HUES64 (cell line): ENCODE data around the gene CASK.
"Not testable (repeated sequence)": the region's sequence is repeated elsewhere in the genome, so short reads cannot be mapped to it uniquely, and the experiment has no call there.

ENCODE experiments used
- H3K27ac ChIP-seq: 2 replicates; pipeline ENCODE4 v1.7.0; 2013; ENCODE audit warnings: low read depth, low read length, inconsistent platforms
- H3K27me3 ChIP-seq: 2 replicates; pipeline ENCODE4 v1.6.1; 2013; ENCODE audit warnings: mild to moderate bottlenecking, low read length; ENCODE audit not compliant: insufficient read depth
- H3K36me3 ChIP-seq: 2 replicates; pipeline ENCODE4 v1.6.1; 2013; ENCODE audit warnings: mild to moderate bottlenecking, low read length; ENCODE audit not compliant: insufficient read depth
- H3K4me1 ChIP-seq: 2 replicates; pipeline ENCODE4 v1.6.1; 2013; ENCODE audit warnings: mild to moderate bottlenecking, low read length, moderate library complexity; ENCODE audit not compliant: insufficient read depth
- H3K4me3 ChIP-seq: 2 replicates; pipeline ENCODE4 v1.5.1; 2013; ENCODE audit warnings: mild to moderate bottlenecking, low read length, moderate library complexity
- H3K9ac ChIP-seq: 2 replicates; pipeline ENCODE4 v1.6.1; 2013; ENCODE audit warnings: mild to moderate bottlenecking, low read depth, low read length
- H3K9me3 ChIP-seq: 2 replicates; pipeline ENCODE4 v1.6.1; 2013; ENCODE audit warnings: low read depth, low read length; ENCODE audit not compliant: insufficient read depth
- WGBS: fragments of 150-250, 120-280 bp; methylation state at CpG from one replicate; pipeline ENCODE4 v1.1.7; 2013; ENCODE audit warnings: missing lambda C conversion rate; 5-methylcytosine and 5-hydroxymethylcytosine counted together

Gene CASK

GRCh38 chrX:41732260-41732659 is 191.1 kb downstream of the CASK start:
- Histone ChIP-seq H3K9me3 (no peaks in the 10 kb centered on the region), H3K9ac (no peak overlapping the region), H3K27me3 (no peaks in the 10 kb centered on the region), H3K4me3 (no peak overlapping the region), H3K36me3 (no peaks in the 10 kb centered on the region), H3K27ac (no peak overlapping the region), H3K4me1 (no peaks in the 10 kb centered on the region)
- WGBS = 51% methylated on average over 2 of the region's 2 CpGs

- H3K9ac ChIP-seq = no peak overlapping the region
- WGBS = 83% methylated on average over 2 of the region's 2 CpGs
Observed at GRCh38 chrX:41730081-41730480, 193.3 kb downstream of the CASK start.

GRCh38 chrX:41728125-41728524 is 195.2 kb downstream of the CASK start:
- 96% methylated on average over 3 of the region's 3 CpGs for WGBS
- no peak overlapping the region for H3K27ac ChIP-seq
- H3K4me3 ChIP-seq = no peak overlapping the region

More at GRCh38 chrX:41730081-41730480, 193.3 kb downstream of the CASK start:
- Histone ChIP-seq H3K36me3 (no peaks in the 10 kb centered on the region), H3K9me3 (no peaks in the 10 kb centered on the region), H3K4me1 (no peaks in the 10 kb centered on the region), H3K27ac (no peak overlapping the region), H3K27me3 (no peaks in the 10 kb centered on the region), H3K4me3 (no peak overlapping the region)

GRCh38 chrX:41723826-41724225 is 199.5 kb downstream of the CASK start, which contains the start of gene GPR82:
GPR82 (plus strand) TSS chrX:41724181; CDS start chrX:41727027, 2,846 bp downstream.
- 100% methylated on average over 1 of the region's 2 CpGs for WGBS
- Histone ChIP-seq H3K36me3 (no peaks in the 10 kb centered on the region; the same call in 1 of the 2 replicates), H3K4me1 (no peaks in the 10 kb centered on the region), H3K4me3 (no peak within 1 kb of the TSS), H3K9me3 (peaks cover 4% of the 10 kb centered on the region; the same call in 1 of the 2 replicates), H3K9ac (no peak within 1 kb of the TSS), H3K27ac (no peak within 1 kb of the TSS), H3K27me3 (no peaks in the 10 kb centered on the region)

More at GRCh38 chrX:41728125-41728524, 195.2 kb downstream of the CASK start:
- Histone ChIP-seq H3K9ac (no peak overlapping the region), H3K27me3 (no peaks in the 10 kb centered on the region), H3K9me3 (no peaks in the 10 kb centered on the region), H3K36me3 (no peaks in the 10 kb centered on the region), H3K4me1 (no peaks in the 10 kb centered on the region)

GRCh38 chrX:41722816-41723618 is 200.3 kb downstream of the CASK start:
- Histone ChIP-seq H3K9me3 (peaks cover 4% of the 10 kb centered on the region; the same call in 1 of the 2 replicates), H3K36me3 (no peaks in the 10 kb centered on the region; the same call in 1 of the 2 replicates), H3K4me1 (peaks cover 5% of the 10 kb centered on the region; the same call in 1 of the 2 replicates), H3K27me3 (no peaks in the 10 kb centered on the region), H3K9ac (no peak overlapping the region), H3K4me3 (no peak overlapping the region), H3K27ac (no peak overlapping the region)
- 94% methylated on average over 2 of the region's 3 CpGs for WGBS

- 95% methylated on average over 3 of the region's 3 CpGs for WGBS
- no peaks in the 10 kb centered on the region for H3K27me3 ChIP-seq
- H3K9ac ChIP-seq = no peak overlapping the region
Observed at GRCh38 chrX:41722214-41722613, 201.1 kb downstream of the CASK start.

GRCh38 chrX:41721590-41721989 is 201.8 kb downstream of the CASK start:
- WGBS = 96% methylated on average over 1 of the region's 1 CpG
- no peak overlapping the region for H3K9ac ChIP-seq
- no peaks in the 10 kb centered on the region; the same call in 1 of the 2 replicates for H3K36me3 ChIP-seq
- H3K9me3 ChIP-seq = peaks cover 13% of the 10 kb centered on the region
- H3K4me1 ChIP-seq = peaks cover 5% of the 10 kb centered on the region; the same call in 1 of the 2 replicates
- no peak overlapping the region for H3K27ac ChIP-seq
- H3K27me3 ChIP-seq = no peaks in the 10 kb centered on the region
- H3K4me3 ChIP-seq = no peak overlapping the region

More at GRCh38 chrX:41722214-41722613, 201.1 kb downstream of the CASK start:
- Histone ChIP-seq H3K9me3 (peaks cover 9% of the 10 kb centered on the region), H3K4me1 (peaks cover 5% of the 10 kb centered on the region; the same call in 1 of the 2 replicates), H3K27ac (no peak overlapping the region), H3K4me3 (no peak overlapping the region), H3K36me3 (no peaks in the 10 kb centered on the region; the same call in 1 of the 2 replicates)

- WGBS = 98% methylated on average over 3 of the region's 3 CpGs
- no peak overlapping the region for H3K4me3 ChIP-seq
- no peaks in the 10 kb centered on the region; the same call in 1 of the 2 replicates for H3K36me3 ChIP-seq
- H3K27me3 ChIP-seq = no peaks in the 10 kb centered on the region
- no peak overlapping the region for H3K9ac ChIP-seq
- no peak overlapping the region for H3K27ac ChIP-seq
- peaks cover 13% of the 10 kb centered on the region for H3K9me3 ChIP-seq
- H3K4me1 ChIP-seq = peaks cover 5% of the 10 kb centered on the region; the same call in 1 of the 2 replicates
Observed at GRCh38 chrX:41720125-41720779, 203.1 kb downstream of the CASK start.

GRCh38 chrX:41719610-41720009 is 203.7 kb downstream of the CASK start:
- H3K36me3 ChIP-seq, H3K4me3 ChIP-seq, H3K4me1 ChIP-seq, H3K9ac ChIP-seq, H3K27me3 ChIP-seq: not testable (repeated sequence)
- H3K27ac ChIP-seq = peak overlapping the region; percentile 79; the same call in 1 of the 2 replicates
- 91% methylated on average over 5 of the region's 6 CpGs for WGBS
- H3K9me3 ChIP-seq = peaks cover 13% of the 10 kb centered on the region

GRCh38 chrX:41718481-41719235 is 204.7 kb downstream of the CASK start:
- H3K9ac ChIP-seq = no peak overlapping the region; the same call in 1 of the 2 replicates
- H3K36me3 ChIP-seq = no peaks in the 10 kb centered on the region; the same call in 1 of the 2 replicates
- WGBS = 86% methylated on average over 4 of the region's 4 CpGs
- H3K4me3 ChIP-seq = no peak overlapping the region
- peak overlapping the region; percentile 79 for H3K27ac ChIP-seq
- H3K4me1 ChIP-seq = peaks cover 5% of the 10 kb centered on the region; the same call in 1 of the 2 replicates
- peaks cover 13% of the 10 kb centered on the region for H3K9me3 ChIP-seq
- no peaks in the 10 kb centered on the region for H3K27me3 ChIP-seq
